Measurements from ENCODE around the gene FAF1. TPM values are rescaled to one million over a fixed set of nuclear protein-coding genes. Genes with fewer than 3 reads are reported as not detected.

The FAF1 gene
- total RNA-seq, 1 experiment from 2014 or later = 14.7 TPM

DNA sequence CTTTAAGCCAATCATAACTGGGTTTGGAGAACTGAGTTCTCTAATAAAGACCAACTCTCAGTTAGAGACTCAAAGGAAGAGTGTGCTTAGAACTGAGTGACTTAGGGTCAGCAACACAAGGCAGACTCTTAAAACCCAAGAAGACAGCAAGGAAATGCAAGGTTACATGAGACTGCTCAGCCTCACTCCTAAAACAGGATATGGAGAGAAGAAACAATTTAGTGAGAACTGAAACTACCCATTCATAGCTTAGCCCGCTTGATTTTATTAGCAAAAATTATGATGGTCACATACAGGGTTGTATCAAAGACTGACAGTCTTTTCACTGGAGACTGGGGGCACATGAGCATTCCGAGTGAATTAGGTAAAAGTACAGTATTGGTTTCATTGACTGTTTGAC lies 457.9 kb downstream of the FAF1 start:
- no peaks in the 10 kb centered on the region for H3K9me3 ChIP-seq (ENCODE audit: low read length)
- POLR2A ChIA-PET (ENCODE audit: unreplicated experiment) = no interaction called here
- BruUV-seq (replicated peaks) = no TSS peak
- no peak overlapping the region for H3K4me2 ChIP-seq (ENCODE audit: low read length)
- H4K20me1 ChIP-seq (ENCODE audit: low read length) = no peaks in the 10 kb centered on the region
- CTCF ChIA-PET = no interaction called here
- no peaks in the 10 kb centered on the region for H3K36me3 ChIP-seq (ENCODE audit: low read depth, low read length)
- ATAC-seq = no peak
- H3K27me3 ChIP-seq (ENCODE audit: low read length) = no peaks in the 10 kb centered on the region
- no peak overlapping the region for H3K4me3 ChIP-seq (ENCODE audit: low read length)
- H3F3A ChIP-seq (ENCODE audit: low read length, unreplicated experiment) = no peaks in the 10 kb centered on the region
- no peak overlapping the region for H3K9ac ChIP-seq (ENCODE audit: low read length)
- H3K79me2 ChIP-seq (ENCODE audit: low read length) = no peaks in the 10 kb centered on the region
- DNase-seq = no peak
- H3K27ac ChIP-seq (ENCODE audit: low read length) = no peak overlapping the region
- H3K4me1 ChIP-seq (ENCODE audit: insufficient read depth, low read length) = no peaks in the 10 kb centered on the region
- no peaks in the 10 kb centered on the region for H3K9me2 ChIP-seq (replicated peaks; ENCODE audit: low read length)
- intact Hi-C loops (cut with micrococcal nuclease) = no loop called here
- H2AFZ ChIP-seq (ENCODE audit: low read length) = no peak overlapping the region
- TF ChIP-seq EZH2phosphoT487 (IDR thresholded peaks at IDR 0.05; ENCODE audit: borderline replicate concordance, low read length) (no peak), EZH2 (IDR thresholded peaks at IDR 0.05; ENCODE audit: low read length, unreplicated experiment) (no peak)
- TF ChIP-seq, protein P1, sequence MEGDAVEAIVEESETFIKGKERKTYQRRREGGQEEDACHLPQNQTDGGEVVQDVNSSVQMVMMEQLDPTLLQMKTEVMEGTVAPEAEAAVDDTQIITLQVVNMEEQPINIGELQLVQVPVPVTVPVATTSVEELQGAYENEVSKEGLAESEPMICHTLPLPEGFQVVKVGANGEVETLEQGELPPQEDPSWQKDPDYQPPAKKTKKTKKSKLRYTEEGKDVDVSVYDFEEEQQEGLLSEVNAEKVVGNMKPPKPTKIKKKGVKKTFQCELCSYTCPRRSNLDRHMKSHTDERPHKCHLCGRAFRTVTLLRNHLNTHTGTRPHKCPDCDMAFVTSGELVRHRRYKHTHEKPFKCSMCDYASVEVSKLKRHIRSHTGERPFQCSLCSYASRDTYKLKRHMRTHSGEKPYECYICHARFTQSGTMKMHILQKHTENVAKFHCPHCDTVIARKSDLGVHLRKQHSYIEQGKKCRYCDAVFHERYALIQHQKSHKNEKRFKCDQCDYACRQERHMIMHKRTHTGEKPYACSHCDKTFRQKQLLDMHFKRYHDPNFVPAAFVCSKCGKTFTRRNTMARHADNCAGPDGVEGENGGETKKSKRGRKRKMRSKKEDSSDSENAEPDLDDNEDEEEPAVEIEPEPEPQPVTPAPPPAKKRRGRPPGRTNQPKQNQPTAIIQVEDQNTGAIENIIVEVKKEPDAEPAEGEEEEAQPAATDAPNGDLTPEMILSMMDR (conservative IDR thresholded peaks at IDR 0.05; ENCODE audit: low read depth, low read length) = no peak

DNA sequence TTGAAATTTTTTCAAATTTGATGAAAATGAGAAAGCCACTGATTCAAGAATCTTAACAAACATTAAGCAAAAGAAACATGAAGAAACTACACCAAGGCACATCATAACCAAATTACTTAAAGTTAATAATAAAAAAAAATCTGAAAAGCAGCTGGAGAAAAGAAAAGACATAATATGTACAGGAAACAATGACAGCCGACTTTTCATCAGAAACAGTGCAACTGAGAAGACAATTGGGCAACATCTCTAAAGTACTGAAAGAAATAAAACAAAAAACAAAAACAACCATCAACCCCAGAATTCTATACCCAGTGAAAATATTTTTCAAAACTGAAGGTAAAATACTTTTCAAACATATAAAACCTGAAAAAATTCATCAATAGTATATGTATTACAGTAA lies 463.1 kb downstream of the FAF1 start:
- Histone ChIP-seq H4K20me1 (ENCODE audit: low read length) (no peaks in the 10 kb centered on the region), H3F3A (ENCODE audit: low read length, unreplicated experiment) (no peaks in the 10 kb centered on the region), H3K4me2 (ENCODE audit: low read length) (no peak overlapping the region), H3K27ac (ENCODE audit: low read length) (no peak overlapping the region), H3K9me2 (replicated peaks; ENCODE audit: low read length) (no peaks in the 10 kb centered on the region), H3K79me2 (ENCODE audit: low read length) (no peaks in the 10 kb centered on the region), H3K27me3 (ENCODE audit: low read length) (no peaks in the 10 kb centered on the region), H3K4me3 (ENCODE audit: low read length) (no peak overlapping the region), H3K4me1 (ENCODE audit: insufficient read depth, low read length) (no peaks in the 10 kb centered on the region), H3K9me3 (ENCODE audit: low read length) (no peaks in the 10 kb centered on the region), H3K36me3 (ENCODE audit: low read depth, low read length) (no peaks in the 10 kb centered on the region), H3K9ac (ENCODE audit: low read length) (no peak overlapping the region), H2AFZ (ENCODE audit: low read length) (no peak overlapping the region)
- CTCF ChIA-PET = no interaction called here
- no peak for ATAC-seq
- intact Hi-C loops (cut with micrococcal nuclease) = no loop called here
- no TSS peak for BruUV-seq (replicated peaks)
- no peak for DNase-seq
- POLR2A ChIA-PET (ENCODE audit: unreplicated experiment) = no interaction called here
- TF ChIP-seq EZH2 (IDR thresholded peaks at IDR 0.05; ENCODE audit: low read length, unreplicated experiment) (no peak), EZH2phosphoT487 (IDR thresholded peaks at IDR 0.05; ENCODE audit: borderline replicate concordance, low read length) (no peak)
- TF ChIP-seq, protein P1 (conservative IDR thresholded peaks at IDR 0.05; ENCODE audit: low read depth, low read length) = no peak

DNA sequence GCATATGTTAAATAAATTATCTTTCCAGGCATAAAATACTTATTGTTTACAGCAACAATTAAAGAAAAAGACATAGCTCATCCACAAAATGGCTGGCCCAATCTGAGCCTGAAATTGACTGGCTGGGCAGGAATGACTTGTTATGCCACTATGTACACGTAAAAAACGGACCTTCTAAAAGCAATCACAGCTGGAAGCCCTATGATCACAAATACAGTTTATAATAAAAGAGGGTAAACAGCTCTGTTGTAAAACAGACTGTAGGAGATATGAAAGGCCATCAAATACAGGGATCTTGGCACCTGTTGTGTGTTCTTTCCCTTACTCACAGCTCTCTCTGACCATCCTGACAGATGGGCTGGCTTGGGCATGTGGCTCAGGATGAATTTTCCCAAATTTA lies 466.4 kb downstream of the FAF1 start:
- H3K36me3 ChIP-seq (ENCODE audit: low read depth, low read length) = no peaks in the 10 kb centered on the region
- H3K9ac ChIP-seq (ENCODE audit: low read length) = no peak overlapping the region
- no peak overlapping the region for H3K27ac ChIP-seq (ENCODE audit: low read length)
- H3K4me3 ChIP-seq (ENCODE audit: low read length) = no peak overlapping the region
- H3K4me2 ChIP-seq (ENCODE audit: low read length) = no peak overlapping the region
- no peaks in the 10 kb centered on the region for H4K20me1 ChIP-seq (ENCODE audit: low read length)
- DNase-seq (no peak), ATAC-seq (no peak)
- H3K4me1 ChIP-seq (ENCODE audit: insufficient read depth, low read length) = no peaks in the 10 kb centered on the region
- POLR2A ChIA-PET (ENCODE audit: unreplicated experiment) = no interaction called here
- BruUV-seq (replicated peaks) = no TSS peak
- TF ChIP-seq EZH2phosphoT487 (IDR thresholded peaks at IDR 0.05; ENCODE audit: borderline replicate concordance, low read length) = no peak
- TF ChIP-seq, protein P1 (conservative IDR thresholded peaks at IDR 0.05; ENCODE audit: low read depth, low read length) = no peak
- no peak for TF ChIP-seq EZH2 (IDR thresholded peaks at IDR 0.05; ENCODE audit: low read length, unreplicated experiment)
- intact Hi-C loops (cut with micrococcal nuclease) = no loop called here
- H3K9me3 ChIP-seq (ENCODE audit: low read length) = no peaks in the 10 kb centered on the region
- no peaks in the 10 kb centered on the region for H3F3A ChIP-seq (ENCODE audit: low read length, unreplicated experiment)
- no peak overlapping the region for H2AFZ ChIP-seq (ENCODE audit: low read length)
- no peaks in the 10 kb centered on the region for H3K9me2 ChIP-seq (replicated peaks; ENCODE audit: low read length)
- H3K79me2 ChIP-seq (ENCODE audit: low read length) = no peaks in the 10 kb centered on the region
- CTCF ChIA-PET = no interaction called here
- H3K27me3 ChIP-seq (ENCODE audit: low read length) = no peaks in the 10 kb centered on the region

All from PC-3 (cell line).